ENCODE data around the gene GUCA2A. TPM values are rescaled to one million over a fixed set of nuclear protein-coding genes. Genes with fewer than 3 reads are reported as not detected.

Gene GUCA2A
- total and polyA plus RNA-seq, 2 donors (not counting 1 experiment from before 2014, with no cell fraction given): not detected

- Histone ChIP-seq H3K4me3 (replicated peaks in 1 of 4; ENCODE audit: control extremely low read depth in 1 of 4, insufficient read depth in 1 of 4, low read depth in 3 of 4, low read length in 4 of 4) (no peak overlapping the region), H3K9me3 (ENCODE audit: control insufficient read depth, insufficient read depth, low read depth, low read length) (no peaks in the 10 kb centered on the region), H3K27me3 (ENCODE audit: control insufficient read depth, insufficient read depth, low read length) (no peaks in the 10 kb centered on the region), H3K27ac (ENCODE audit: insufficient read depth, low read length) (no peak overlapping the region), H3K36me3 (ENCODE audit: control insufficient read depth, insufficient read depth, low read length) (no peaks in the 10 kb centered on the region), H3K4me2 (ENCODE audit: extremely low read depth, insufficient read depth, low read length) (no peak overlapping the region), H3K9ac (ENCODE audit: insufficient read depth, low read length) (no peak overlapping the region), H2AFZ (ENCODE audit: low read length) (no peak overlapping the region), H4K20me1 (ENCODE audit: control insufficient read depth, extremely low read depth, insufficient read depth, low read length) (no peaks in the 10 kb centered on the region), H3K79me2 (ENCODE audit: control insufficient read depth, insufficient read depth, low read length) (no peaks in the 10 kb centered on the region), H3K4me1 (ENCODE audit: control insufficient read depth, extremely low read depth, insufficient read depth, low read length) (no peaks in the 10 kb centered on the region)
- DNase-seq (ENCODE audit: low read depth in 2 of 2): no peak
- TF ChIP-seq EZH2 (IDR thresholded peaks at IDR 0.05; ENCODE audit: low read length, missing control alignments) (no peak), CTCF (conservative IDR thresholded peaks at IDR 0.05 in 1 of 2, IDR thresholded peaks at IDR 0.05 in 1 of 2; ENCODE audit: low read depth in 1 of 2, low read length in 2 of 2) (no peak)
Observed at GRCh38 chr1:42201986-42202385, 37.4 kb upstream of the GUCA2A start.

GRCh38 chr1:42198251-42198650 lies 33.7 kb upstream of the GUCA2A start:
- DNase-seq (ENCODE audit: low read depth in 2 of 2): no peak
- Histone ChIP-seq H3K9me3 (ENCODE audit: control insufficient read depth, insufficient read depth, low read depth, low read length) (no peaks in the 10 kb centered on the region), H3K79me2 (ENCODE audit: control insufficient read depth, insufficient read depth, low read length) (no peaks in the 10 kb centered on the region), H3K4me1 (ENCODE audit: control insufficient read depth, extremely low read depth, insufficient read depth, low read length) (no peaks in the 10 kb centered on the region), H3K9ac (ENCODE audit: insufficient read depth, low read length) (no peak overlapping the region), H3K4me3 (replicated peaks in 1 of 4; ENCODE audit: control extremely low read depth in 1 of 4, insufficient read depth in 1 of 4, low read depth in 3 of 4, low read length in 4 of 4) (no peak overlapping the region), H3K36me3 (ENCODE audit: control insufficient read depth, insufficient read depth, low read length) (no peaks in the 10 kb centered on the region), H3K4me2 (ENCODE audit: extremely low read depth, insufficient read depth, low read length) (no peak overlapping the region), H3K27ac (ENCODE audit: insufficient read depth, low read length) (no peak overlapping the region), H4K20me1 (ENCODE audit: control insufficient read depth, extremely low read depth, insufficient read depth, low read length) (no peaks in the 10 kb centered on the region), H2AFZ (ENCODE audit: low read length) (no peak overlapping the region), H3K27me3 (ENCODE audit: control insufficient read depth, insufficient read depth, low read length) (no peaks in the 10 kb centered on the region)
- TF ChIP-seq CTCF (conservative IDR thresholded peaks at IDR 0.05 in 1 of 2, IDR thresholded peaks at IDR 0.05 in 1 of 2; ENCODE audit: low read depth in 1 of 2, low read length in 2 of 2): no peak
- no peak for TF ChIP-seq EZH2 (IDR thresholded peaks at IDR 0.05; ENCODE audit: low read length, missing control alignments)

- H3K79me2 ChIP-seq (ENCODE audit: control insufficient read depth, insufficient read depth, low read length): no peaks in the 10 kb centered on the region
- no peak overlapping the region for H3K4me2 ChIP-seq (ENCODE audit: extremely low read depth, insufficient read depth, low read length)
- TF ChIP-seq EZH2 (IDR thresholded peaks at IDR 0.05; ENCODE audit: low read length, missing control alignments) (no peak), CTCF (conservative IDR thresholded peaks at IDR 0.05 in 1 of 2, IDR thresholded peaks at IDR 0.05 in 1 of 2; ENCODE audit: low read depth in 1 of 2, low read length in 2 of 2) (no peak)
- H3K4me3 ChIP-seq (replicated peaks in 1 of 4; ENCODE audit: control extremely low read depth in 1 of 4, insufficient read depth in 1 of 4, low read depth in 3 of 4, low read length in 4 of 4): no peak overlapping the region
- no peaks in the 10 kb centered on the region for H3K36me3 ChIP-seq (ENCODE audit: control insufficient read depth, insufficient read depth, low read length)
- no peak overlapping the region for H3K27ac ChIP-seq (ENCODE audit: insufficient read depth, low read length)
- H4K20me1 ChIP-seq (ENCODE audit: control insufficient read depth, extremely low read depth, insufficient read depth, low read length): no peaks in the 10 kb centered on the region
- H3K9me3 ChIP-seq (ENCODE audit: control insufficient read depth, insufficient read depth, low read depth, low read length): no peaks in the 10 kb centered on the region
- DNase-seq (ENCODE audit: low read depth in 2 of 2): no peak
- no peaks in the 10 kb centered on the region for H3K4me1 ChIP-seq (ENCODE audit: control insufficient read depth, extremely low read depth, insufficient read depth, low read length)
- no peak overlapping the region for H2AFZ ChIP-seq (ENCODE audit: low read length)
- no peaks in the 10 kb centered on the region for H3K27me3 ChIP-seq (ENCODE audit: control insufficient read depth, insufficient read depth, low read length)
- no peak overlapping the region for H3K9ac ChIP-seq (ENCODE audit: insufficient read depth, low read length)
Observed at GRCh38 chr1:42195841-42196240, 31.3 kb upstream of the GUCA2A start.

All from fibroblast of lung (primary cell).